ENCODE measurements around the gene ALPK3. TPM values are rescaled to one million over a fixed set of nuclear protein-coding genes. Genes with fewer than 3 reads are reported as not detected.

ALPK3 gene
- polyA plus RNA-seq, 1 donor from 2014 or later: not detected

DNA sequence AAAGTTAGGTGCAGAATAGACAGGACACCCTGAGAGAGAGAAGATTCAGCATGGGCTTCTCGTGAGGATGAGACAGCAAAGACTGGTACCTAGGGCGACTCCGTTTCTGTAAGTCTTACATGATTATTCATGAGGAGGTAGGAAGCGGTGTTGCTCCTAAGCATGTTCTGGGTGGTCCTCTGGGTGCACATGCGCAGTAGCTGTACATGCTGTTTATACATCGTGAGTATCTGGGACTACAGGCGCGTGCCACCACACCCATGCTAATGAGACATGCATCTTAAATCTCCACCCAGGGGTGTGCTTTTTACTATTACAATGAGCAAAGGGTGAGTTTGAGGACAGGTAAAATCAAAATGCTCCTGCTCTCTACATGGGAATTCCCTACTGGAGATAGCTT is 12.3 kb downstream of the ALPK3 start:
- Histone ChIP-seq H3K9ac (ENCODE audit: low read length) (no peak overlapping the region), H4K20me1 (ENCODE audit: insufficient read depth) (no peaks in the 10 kb centered on the region), H3F3A (ENCODE audit: insufficient read depth, low read length, poor library complexity, severe bottlenecking) (no peaks in the 10 kb centered on the region), H3K4me3 (ENCODE audit: low read length) (no peak overlapping the region), H3K9me2 (ENCODE audit: insufficient read depth, low read length) (no peaks in the 10 kb centered on the region), H3K9me3 (ENCODE audit: low read length) (no peaks in the 10 kb centered on the region), H3K27ac (ENCODE audit: low read length) (no peak overlapping the region), H3K27me3 (ENCODE audit: insufficient read depth, low read depth, low read length) (no peaks in the 10 kb centered on the region), H2AFZ (ENCODE audit: low read depth, low read length) (no peak overlapping the region), H3K36me3 (ENCODE audit: insufficient read depth, low read length) (no peaks in the 10 kb centered on the region), H3K4me2 (ENCODE audit: low read length) (no peak overlapping the region), H3K79me2 (replicated peaks; ENCODE audit: insufficient read depth, low read length) (no peaks in the 10 kb centered on the region)
- TF ChIP-seq POLR2AphosphoS5 (IDR thresholded peaks at IDR 0.05) (no peak), EZH2 (IDR thresholded peaks at IDR 0.05; ENCODE audit: borderline replicate concordance, insufficient read depth, low read length, poor library complexity, severe bottlenecking) (no peak), REST (IDR thresholded peaks at IDR 0.05; ENCODE audit: borderline replicate concordance) (no peak), EP300 (conservative IDR thresholded peaks at IDR 0.05; ENCODE audit: poor library complexity, severe bottlenecking) (no peak)
- TF ChIP-seq, protein P1, sequence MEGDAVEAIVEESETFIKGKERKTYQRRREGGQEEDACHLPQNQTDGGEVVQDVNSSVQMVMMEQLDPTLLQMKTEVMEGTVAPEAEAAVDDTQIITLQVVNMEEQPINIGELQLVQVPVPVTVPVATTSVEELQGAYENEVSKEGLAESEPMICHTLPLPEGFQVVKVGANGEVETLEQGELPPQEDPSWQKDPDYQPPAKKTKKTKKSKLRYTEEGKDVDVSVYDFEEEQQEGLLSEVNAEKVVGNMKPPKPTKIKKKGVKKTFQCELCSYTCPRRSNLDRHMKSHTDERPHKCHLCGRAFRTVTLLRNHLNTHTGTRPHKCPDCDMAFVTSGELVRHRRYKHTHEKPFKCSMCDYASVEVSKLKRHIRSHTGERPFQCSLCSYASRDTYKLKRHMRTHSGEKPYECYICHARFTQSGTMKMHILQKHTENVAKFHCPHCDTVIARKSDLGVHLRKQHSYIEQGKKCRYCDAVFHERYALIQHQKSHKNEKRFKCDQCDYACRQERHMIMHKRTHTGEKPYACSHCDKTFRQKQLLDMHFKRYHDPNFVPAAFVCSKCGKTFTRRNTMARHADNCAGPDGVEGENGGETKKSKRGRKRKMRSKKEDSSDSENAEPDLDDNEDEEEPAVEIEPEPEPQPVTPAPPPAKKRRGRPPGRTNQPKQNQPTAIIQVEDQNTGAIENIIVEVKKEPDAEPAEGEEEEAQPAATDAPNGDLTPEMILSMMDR (IDR thresholded peaks at IDR 0.05; ENCODE audit: poor library complexity, severe bottlenecking): no peak

DNA sequence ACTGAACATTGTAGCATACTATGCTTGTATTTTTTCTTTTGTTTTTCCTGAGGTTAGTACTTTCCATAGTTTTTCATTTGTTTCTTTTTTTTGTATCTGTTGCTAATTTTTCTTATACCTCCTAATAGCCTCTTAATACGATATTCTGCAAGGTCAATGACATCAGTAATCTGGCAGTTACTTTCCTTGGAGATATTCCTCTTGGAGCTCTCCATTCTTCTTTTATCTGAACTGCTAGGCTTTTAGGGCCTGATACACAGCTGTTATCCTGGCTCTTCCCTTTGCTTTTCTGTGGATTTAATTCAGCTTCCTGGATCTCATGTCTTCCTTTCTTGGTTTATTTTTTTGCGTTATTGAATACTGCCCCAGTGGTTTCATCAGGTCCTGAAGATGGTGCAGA is 12.9 kb downstream of the ALPK3 start:
- H4K20me1 ChIP-seq (ENCODE audit: insufficient read depth): no peaks in the 10 kb centered on the region
- no peak overlapping the region for H2AFZ ChIP-seq (ENCODE audit: low read depth, low read length)
- H3K79me2 ChIP-seq (replicated peaks; ENCODE audit: insufficient read depth, low read length): no peaks in the 10 kb centered on the region

More for the DNA sequence above, 12.9 kb downstream of the ALPK3 start:
- H3F3A ChIP-seq (ENCODE audit: insufficient read depth, low read length, poor library complexity, severe bottlenecking): no peaks in the 10 kb centered on the region
- H3K9me2 ChIP-seq (ENCODE audit: insufficient read depth, low read length): no peaks in the 10 kb centered on the region
- no peak overlapping the region for H3K4me3 ChIP-seq (ENCODE audit: low read length)
- H3K36me3 ChIP-seq (ENCODE audit: insufficient read depth, low read length): no peaks in the 10 kb centered on the region
- no peak for TF ChIP-seq TAF1 (IDR thresholded peaks at IDR 0.05; ENCODE audit: low read depth)
- no peak for TF ChIP-seq REST (IDR thresholded peaks at IDR 0.05; ENCODE audit: borderline replicate concordance)
- TF ChIP-seq POLR2AphosphoS5 (IDR thresholded peaks at IDR 0.05): no peak
- no peak for TF ChIP-seq SMC3 (conservative IDR thresholded peaks at IDR 0.05; ENCODE audit: poor library complexity)
- no peak for TF ChIP-seq RAD21 (conservative IDR thresholded peaks at IDR 0.05)
- TF ChIP-seq MXI1 (conservative IDR thresholded peaks at IDR 0.05; ENCODE audit: poor library complexity, severe bottlenecking): no peak
- no peak for TF ChIP-seq EP300 (conservative IDR thresholded peaks at IDR 0.05; ENCODE audit: poor library complexity, severe bottlenecking)
- no peak overlapping the region for H3K4me2 ChIP-seq (ENCODE audit: low read length)
- no peak overlapping the region for H3K9ac ChIP-seq (ENCODE audit: low read length)
- H3K9me3 ChIP-seq (ENCODE audit: low read length): no peaks in the 10 kb centered on the region
- H3K27ac ChIP-seq (ENCODE audit: low read length): no peak overlapping the region
- no peaks in the 10 kb centered on the region for H3K27me3 ChIP-seq (ENCODE audit: insufficient read depth, low read depth, low read length)
